H1 (cell line): ENCODE results near the gene TTC31. TPM values are rescaled to one million over a fixed set of nuclear protein-coding genes. Genes with fewer than 3 reads are reported as not detected.

Source experiments
- CTCF ChIA-PET: fragments of 300-600 bp; sonication (Branson Sonifier 250); formaldehyde crosslinking; loops from one replicate; lab custom pipeline; 2021; ENCODE audit not compliant: partially characterized antibody; lab: Charles Lee
- POLR2A ChIA-PET: fragments of 300-600 bp; sonication (Branson Sonifier 250); formaldehyde crosslinking; loops from one replicate; lab custom pipeline; 2021; ENCODE audit warnings: inconsistent platforms; ENCODE audit not compliant: partially characterized antibody; lab: Charles Lee
- DNase-seq, 2 experiments: peaks; one replicate each; pipeline versions ENCODE4 v3.0.0 to v3.0.0-alpha.2; 2010 to 2022; ENCODE audit warnings: low spot score in 2 of 2, low read depth in 1 of 2, mixed read lengths in 1 of 2
- FAIRE-seq: peaks from 2 replicates; lab custom pipeline; 2011; peaks lifted over from hg19 to GRCh38; lab: Jason Lieb, UNC
- H2AFZ ChIP-seq: 2 replicates; pipeline ENCODE4 v1.8.1; 2012; ENCODE audit warnings: low read length, inconsistent platforms
- H2AK5ac ChIP-seq: 2 replicates; pipeline ENCODE4 v1.6.1; 2013; ENCODE audit warnings: low read depth, low read length
- H2BK120ac ChIP-seq: replicated peaks from 2 replicates; pipeline ENCODE3; 2013; ENCODE audit warnings: low read depth, low read length, inconsistent platforms
- H2BK12ac ChIP-seq: 2 replicates; pipeline ENCODE4 v1.6.1; 2013; ENCODE audit warnings: low read depth, low read length
- H2BK15ac ChIP-seq: 2 replicates; pipeline ENCODE4 v1.6.1; 2013; ENCODE audit warnings: low read length
- H2BK20ac ChIP-seq: 2 replicates; pipeline ENCODE4 v1.6.1; 2013; ENCODE audit warnings: low read length
- H2BK5ac ChIP-seq: 2 replicates; pipeline ENCODE4 v1.6.1; 2013; ENCODE audit warnings: low read depth, low read length
- H3K14ac ChIP-seq: 2 replicates; pipeline ENCODE4 v1.6.1; 2013; ENCODE audit warnings: inconsistent platforms; ENCODE audit not compliant: insufficient read length
- H3K18ac ChIP-seq: 2 replicates; pipeline ENCODE4 v1.6.1; 2013; ENCODE audit warnings: low read length; ENCODE audit errors: extremely low read depth
- H3K23ac ChIP-seq: 2 replicates; pipeline ENCODE4 v1.6.1; 2013; ENCODE audit warnings: inconsistent platforms; ENCODE audit not compliant: insufficient read length
- H3K23me2 ChIP-seq: 2 replicates; pipeline ENCODE4 v1.6.1; 2013; ENCODE audit warnings: low read depth, low read length
- H3K27ac ChIP-seq: 2 replicates; pipeline ENCODE4 v1.6.1; 2011; ENCODE audit warnings: low read depth, low read length, inconsistent platforms
- H3K27me3 ChIP-seq, 4 experiments: replicated peaks in 1 of 4; 1 replicate in 1 of 4; 2 replicates in 3 of 4; pipeline versions ENCODE4 v1.6.1 to v1.8.1; 2011 to 2013; ENCODE audit warnings: low read length in 3 of 4, mild to moderate bottlenecking in 3 of 4, inconsistent platforms in 2 of 4, mixed read lengths in 2 of 4, moderate library complexity in 1 of 4; ENCODE audit not compliant: control insufficient read depth in 3 of 4, insufficient read depth in 3 of 4; ENCODE audit errors: extremely low read depth in 1 of 4
- H3K36me3 ChIP-seq, 4 experiments: 2 replicates each; pipeline versions ENCODE4 v1.6.1 to v1.8.1; 2011 to 2013; ENCODE audit warnings: mild to moderate bottlenecking in 4 of 4, low read length in 3 of 4, moderate library complexity in 2 of 4, control low read depth in 1 of 4, inconsistent platforms in 1 of 4; ENCODE audit not compliant: insufficient read depth in 4 of 4, control insufficient read depth in 2 of 4
- H3K4ac ChIP-seq: replicated peaks from 2 replicates; pipeline ENCODE3; 2013; ENCODE audit warnings: low read length, low read depth, mixed read lengths, inconsistent platforms; ENCODE audit not compliant: insufficient read length
- H3K4me1 ChIP-seq, 4 experiments: replicated peaks in 1 of 4; 1 replicate in 1 of 4; 2 replicates in 3 of 4; pipeline versions ENCODE4 v1.6.1 to v1.8.1; 2011 to 2013; ENCODE audit warnings: low read length in 3 of 4, inconsistent platforms in 2 of 4, mixed read lengths in 1 of 4; ENCODE audit not compliant: insufficient read depth in 4 of 4, control insufficient read depth in 3 of 4
- H3K4me2 ChIP-seq, 2 experiments: 2 replicates each; pipeline versions ENCODE4 v1.6.1 to v1.8.1; 2011 to 2013; ENCODE audit warnings: low read depth in 2 of 2, low read length in 2 of 2, control low read depth in 1 of 2, inconsistent platforms in 1 of 2, mild to moderate bottlenecking in 1 of 2; ENCODE audit not compliant: insufficient read depth in 1 of 2
- H3K4me3 ChIP-seq, 4 experiments: fragments of 200-600, 300-600 bp in 1 of 4; sonication (generic), shearing (Covaris generic), sonication (Bioruptor Twin) in 1 of 4; 2 replicates each; pipeline versions ENCODE4 v1.5.1 to v1.8.1; 2011 to 2016; ENCODE audit warnings: low read length in 4 of 4, low read depth in 3 of 4, control low read depth in 2 of 4, inconsistent platforms in 2 of 4, mild to moderate bottlenecking in 2 of 4, mixed read lengths in 1 of 4, moderate library complexity in 1 of 4; ENCODE audit not compliant: insufficient read depth in 2 of 4; ENCODE audit errors: extremely low read depth in 1 of 4
- H3K56ac ChIP-seq: replicated peaks from 2 replicates; pipeline ENCODE3; 2013; ENCODE audit warnings: low read depth, mild to moderate bottlenecking, mixed read lengths, low read length, inconsistent platforms; ENCODE audit not compliant: insufficient read length
- H3K79me1 ChIP-seq: 2 replicates; pipeline ENCODE4 v1.6.1; 2013; ENCODE audit warnings: low read depth, low read length, control low read depth
- H3K79me2 ChIP-seq, 2 experiments: 2 replicates each; pipeline versions ENCODE4 v1.6.1 to v1.8.1; 2012 to 2013; ENCODE audit warnings: low read length in 2 of 2, mild to moderate bottlenecking in 2 of 2, inconsistent platforms in 1 of 2; ENCODE audit not compliant: insufficient read depth in 2 of 2, control insufficient read depth in 1 of 2
- H3K9ac ChIP-seq, 4 experiments: replicated peaks in 1 of 4; 1 replicate in 1 of 4; 2 replicates in 3 of 4; pipeline versions ENCODE4 v1.6.1 to v1.8.1; 2011 to 2013; ENCODE audit warnings: low read depth in 3 of 4, low read length in 3 of 4, control low read depth in 2 of 4, mild to moderate bottlenecking in 2 of 4, moderate library complexity in 2 of 4, inconsistent platforms in 1 of 4; ENCODE audit errors: extremely low read depth in 1 of 4
- H3K9me3 ChIP-seq, 2 experiments: 2 replicates each; pipeline versions ENCODE4 v1.6.1 to v1.8.1; 2012 to 2013; ENCODE audit warnings: mild to moderate bottlenecking in 2 of 2, moderate library complexity in 2 of 2, control low read depth in 1 of 2, inconsistent platforms in 1 of 2, low read depth in 1 of 2, low read length in 1 of 2, mixed read lengths in 1 of 2; ENCODE audit not compliant: insufficient read depth in 2 of 2
- H4K20me1 ChIP-seq, 2 experiments: replicated peaks in 1 of 2; 2 replicates each; pipeline versions ENCODE3 to v1.8.1; 2011 to 2013; ENCODE audit warnings: inconsistent platforms in 2 of 2, low read length in 2 of 2, mild to moderate bottlenecking in 1 of 2; ENCODE audit not compliant: insufficient read depth in 2 of 2, control insufficient read depth in 1 of 2
- H4K5ac ChIP-seq: 2 replicates; pipeline ENCODE4 v1.6.1; 2013; ENCODE audit warnings: low read length, low read depth, mixed read lengths, inconsistent platforms; ENCODE audit not compliant: insufficient read length
- H4K8ac ChIP-seq: 2 replicates; pipeline ENCODE4 v1.8.0; 2013; ENCODE audit warnings: mild to moderate bottlenecking, moderate library complexity, low read length, inconsistent platforms; ENCODE audit not compliant: insufficient read depth; ENCODE audit errors: extremely low read depth
- H4K91ac ChIP-seq: replicated peaks from 2 replicates; pipeline ENCODE3; 2013; ENCODE audit warnings: low read length, mixed read lengths, inconsistent platforms; ENCODE audit not compliant: insufficient read length
- CREB1 ChIP-seq: IDR thresholded peaks from 2 replicates; pipeline ENCODE4 v1.6.1; 2012; ENCODE audit warnings: inconsistent platforms
- EGR1 ChIP-seq: IDR thresholded peaks from 2 replicates; pipeline ENCODE4 v1.6.1; 2011; ENCODE audit warnings: low read depth, low read length, borderline replicate concordance
- HDAC6 ChIP-seq: IDR thresholded peaks from one replicate; pipeline ENCODE4 v1.7.1; 2012; ENCODE audit warnings: low read depth, mild to moderate bottlenecking, inconsistent platforms, low read length, moderate library complexity
- JUND ChIP-seq: IDR thresholded peaks from 2 replicates; pipeline ENCODE4 v1.6.1; 2011; ENCODE audit warnings: mild to moderate bottlenecking, improper control_type of control experiment, low read length
- KDM1A ChIP-seq: fragments of 200-600, 300-600 bp; sonication (generic); IDR thresholded peaks from 2 replicates; pipeline ENCODE4 v1.7.1; 2016; ENCODE audit warnings: mild to moderate bottlenecking, low read length, borderline replicate concordance
- KDM4A ChIP-seq: IDR thresholded peaks from one replicate; pipeline ENCODE4 v1.7.1; 2012; ENCODE audit warnings: low read depth, mild to moderate bottlenecking, moderate library complexity, low read length, inconsistent platforms; ENCODE audit not compliant: severe bottlenecking
- RFX5 ChIP-seq: IDR thresholded peaks from 2 replicates; pipeline ENCODE4 v1.6.1; 2011; ENCODE audit warnings: low read depth, low read length, improper control_type of control experiment, borderline replicate concordance
- RXRA ChIP-seq: IDR thresholded peaks from 2 replicates; pipeline ENCODE4 v1.6.1; 2011; ENCODE audit warnings: low read depth, mild to moderate bottlenecking, low read length, moderate library complexity; ENCODE audit not compliant: insufficient read depth
- TAF1 ChIP-seq: IDR thresholded peaks from 2 replicates; pipeline ENCODE4 v1.6.1; 2011; ENCODE audit warnings: mild to moderate bottlenecking, low read depth, low read length
- WGBS, 2 experiments: shearing (Covaris generic) in 1 of 2; methylation state at CpG; one replicate each; pipeline versions ENCODE4 v1.1.6 to v1.1.7; 2013 to 2015; ENCODE audit warnings: low lambda C conversion rate in 2 of 2, mixed read lengths in 2 of 2, inconsistent platforms in 1 of 2, low coverage in 1 of 2, missing lambda C conversion rate in 1 of 2; ENCODE audit not compliant: insufficient replicate concordance in 2 of 2, insufficient coverage in 1 of 2, insufficient read length in 1 of 2; ENCODE audit errors: extremely low coverage in 1 of 2, missing lambda C conversion rate in 1 of 2; 5-methylcytosine and 5-hydroxymethylcytosine counted together
- polyA plus RNA-seq, 7 experiments: library from polyadenylated mRNA; depleted of rRNA in 3 of 7; stranded (reverse) in 5 of 7; unstranded in 2 of 7; fragments of >200 nt in 5 of 7; fragments of 200-250 nt in 2 of 7; gene quantifications; 1 replicate in 5 of 7; 2 replicates in 1 of 7; 4 replicates in 1 of 7; pipeline versions ENCODE4 v1.2.1 to v1.2.3, GENCODE V29; 2011 to 2013; ENCODE audit warnings: missing spikeins in 2 of 7, mixed read lengths in 2 of 7
- total RNA-seq: library from RNA; stranded (reverse); fragmentation: NEBNext Ultra II Directional; extraction: Animal tissue kit (Norgen Biotek cat#: 25700); gene quantifications from 2 replicates; pipeline ENCODE4 v1.2.1, GENCODE V29; 2021
- TF ChIP-seq, protein P1 (sequence below): IDR thresholded peaks from 2 replicates; pipeline ENCODE4 v1.6.1; 2011; ENCODE audit warnings: low read depth, mild to moderate bottlenecking, low read length; ENCODE audit not compliant: insufficient read depth

Gene TTC31
- total and polyA plus RNA-seq, 2 of the 8 experiments (the other 6 are each of a cell fraction or from before 2014, with no cell fraction given), result 28.8 to 29.9 TPM

DNA sequence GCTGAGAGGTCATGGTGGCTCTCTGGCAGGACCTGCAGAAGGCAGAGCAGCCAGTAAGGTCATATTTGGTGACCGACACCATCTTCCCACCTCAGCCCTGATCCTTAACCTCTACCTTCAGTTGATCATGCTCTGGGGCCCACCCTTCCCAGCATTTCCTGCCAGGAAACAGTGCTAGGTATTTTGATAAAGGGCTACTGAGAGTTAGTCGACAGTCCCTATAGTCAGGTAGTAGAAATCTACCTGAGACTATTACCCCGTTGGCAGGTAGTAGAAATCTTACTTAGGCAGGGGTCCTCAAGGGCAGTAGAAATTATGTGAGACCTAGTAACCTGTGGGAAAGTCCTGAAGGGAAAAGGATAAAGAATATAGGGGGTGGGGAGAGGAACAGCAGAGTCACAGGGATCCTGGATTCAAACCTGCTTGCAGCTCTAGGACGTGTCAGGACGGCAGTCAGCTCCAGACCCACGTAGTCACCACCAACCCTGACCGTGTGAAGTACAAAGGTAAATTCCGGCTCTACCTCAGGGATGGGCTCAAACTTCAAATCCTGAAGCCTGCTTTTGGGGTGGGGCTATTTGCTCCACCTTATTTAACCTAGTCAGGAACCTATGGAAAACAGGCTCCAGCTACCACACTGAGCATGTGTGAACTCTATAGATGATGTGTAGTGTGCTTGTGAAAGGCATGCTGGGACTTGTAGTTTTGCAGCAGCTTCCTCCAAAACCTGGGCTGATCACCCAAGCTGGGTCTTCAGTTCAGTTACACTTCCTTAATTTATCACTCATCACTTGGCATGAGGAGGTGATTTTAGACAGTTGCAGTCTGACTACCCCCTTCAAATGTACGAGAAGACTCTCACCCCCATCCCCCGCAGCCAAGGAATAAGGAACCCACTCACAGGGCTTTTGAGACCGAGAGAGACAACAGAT, 43.1 kb downstream of the TTC31 start, which contains the start of gene DQX1:
TSS of gene DQX1 (minus strand) at position 515 of the 932 bp plus-strand sequence. CDS start at position 13, 502 bp downstream.
- Histone ChIP-seq H3K79me1 (peaks cover 8% of the 10 kb centered on the region), H2BK15ac (0 out of 2 replicates have a peak within 1 kb of the TSS, but pooled peaks have one; percentile 88), H3K79me2 (peaks cover 0 to 18% of the 10 kb centered on the region in 2 experiments; a peak in 2 of 4 replicates), H3K23ac (no peak within 1 kb of the TSS), H2BK12ac (no peak within 1 kb of the TSS), H4K91ac (no peak within 1 kb of the TSS), H3K36me3 (peaks cover 5 to 18% (median 13%) of the 10 kb centered on the region in 4 experiments; a peak in 6 of 8 replicates), H3K27me3 (peaks cover 0 to 10% (median 3%) of the 10 kb centered on the region in 4 experiments; a peak in 4 of 7 replicates), H3K14ac (no peak within 1 kb of the TSS), H2BK120ac (no peak within 1 kb of the TSS), H3K23me2 (peaks cover 9% of the 10 kb centered on the region; the same call in 1 of the 2 replicates), H2BK20ac (no peak within 1 kb of the TSS), H4K8ac (0 out of 2 replicates have a peak within 1 kb of the TSS, but pooled peaks have one; percentile 31), H3K4me3 (no peak within 1 kb of the TSS), H3K4me1 (peaks cover 3 to 13% (median 6%) of the 10 kb centered on the region in 4 experiments; a peak in 6 of 7 replicates), H2BK5ac (no peak within 1 kb of the TSS; the same call in 1 of the 2 replicates), H2AK5ac (no peak within 1 kb of the TSS), H3K9me3 (no peaks in the 10 kb centered on the region), H3K9ac (no peak within 1 kb of the TSS), H4K20me1 (peaks cover 3% of the 10 kb centered on the region in 2 experiments), H3K4me2 (no peak within 1 kb of the TSS), H3K18ac (no peak within 1 kb of the TSS), H4K5ac (no peak within 1 kb of the TSS), H3K56ac (no peak within 1 kb of the TSS), H3K4ac (no peak within 1 kb of the TSS), H3K27ac (no peak within 1 kb of the TSS), H2AFZ (no peak within 1 kb of the TSS)
- POLR2A ChIA-PET, result interaction anchor here (1.0 to 1.6 kb wide), 9 partner anchors 10 to 43 kb away, joined by 3 to 6 read pairs (median 4); partner anchors contain the start of genes CCDC142, PCGF1, TLX2 and TTC31
- DNase-seq (peak in 1 of 2 experiments; percentile 49), FAIRE-seq (peak; percentile 84)
- CTCF ChIA-PET, result interaction anchor here (1.0 to 1.7 kb wide), 7 partner anchors 11 to 65 kb away, joined by 3 to 11 read pairs (median 3); no protein-coding TSS in a partner anchor
- WGBS, 2 experiments, result 90% methylated on average over 11 of the region's 11 CpGs; no CpG with 5 or more reads in 1 of the 2 experiments
- TF ChIP-seq TAF1 (0 out of 2 replicates have a peak, but pooled peaks have one; percentile 5), CREB1 (peak; percentile 64; the same call in 1 of the 2 replicates), EGR1 (no peak), RXRA (no peak), KDM1A (no peak), JUND (no peak), RFX5 (no peak), HDAC6 (no peak), KDM4A (no peak)
- TF ChIP-seq, protein P1, sequence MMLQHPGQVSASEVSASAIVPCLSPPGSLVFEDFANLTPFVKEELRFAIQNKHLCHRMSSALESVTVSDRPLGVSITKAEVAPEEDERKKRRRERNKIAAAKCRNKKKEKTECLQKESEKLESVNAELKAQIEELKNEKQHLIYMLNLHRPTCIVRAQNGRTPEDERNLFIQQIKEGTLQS, result no peak
